ENCODE measurements around the gene RETREG1. TPM values are rescaled to one million over a fixed set of nuclear protein-coding genes. Genes with fewer than 3 reads are reported as not detected.

The RETREG1 gene
- total and polyA plus RNA-seq, 2 donors (not counting 3 experiments of a cell fraction or from before 2014, with no cell fraction given): 0.46 TPM; not detected in 1

DNA sequence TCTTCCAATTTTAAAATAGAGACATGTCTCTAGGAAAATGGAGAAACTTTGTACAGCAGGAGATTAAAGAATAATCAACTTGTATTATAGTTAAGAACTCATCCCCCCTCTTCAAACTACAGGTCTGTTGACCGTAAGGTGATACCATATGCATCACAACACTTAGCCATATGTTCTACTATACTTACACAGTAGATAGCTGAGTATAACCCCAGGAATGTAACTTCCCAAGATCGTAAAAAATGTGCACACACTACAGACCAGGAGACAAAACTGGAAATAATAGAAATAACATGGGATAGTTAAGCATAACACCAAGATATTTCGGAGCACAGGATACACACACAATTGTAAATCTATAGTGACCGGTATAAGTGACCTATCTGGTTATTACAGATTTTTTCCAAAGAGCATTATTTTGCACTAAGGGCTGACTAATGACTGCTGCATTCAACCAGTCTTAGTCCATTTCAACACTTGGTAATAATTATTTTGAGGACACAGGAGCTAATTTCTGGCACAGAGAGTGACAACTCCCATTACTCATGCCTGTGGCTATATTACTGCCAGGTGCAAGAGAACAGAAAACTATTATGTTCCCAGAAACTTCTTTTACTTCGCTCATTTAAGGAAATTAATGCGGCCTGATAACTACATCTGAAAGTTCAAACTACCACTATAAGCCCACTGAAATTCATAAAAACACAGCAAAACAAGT is 135.8 kb downstream of the RETREG1 start:
- FAIRE-seq (no peak), DNase-seq (ENCODE audit: low read depth, low spot score) (no peak)
- H3K9me3 ChIP-seq (replicated peaks; ENCODE audit: control insufficient read depth, insufficient read depth, low read length): no peaks in the 10 kb centered on the region
- ChIA-PET POLR2A (no interaction called here), CTCF (no interaction called here)
- H3K9ac ChIP-seq (replicated peaks; ENCODE audit: extremely low read depth, insufficient read depth, low read length): no peak overlapping the region
- dilution Hi-C loops (cut with MboI; ENCODE audit: extremely low pct_ligation_motif_present, low sequenced_read_pairs) (no loop called here), intact Hi-C loops (cut with micrococcal nuclease) (no loop called here)
- no peaks in the 10 kb centered on the region for H4K20me1 ChIP-seq (replicated peaks; ENCODE audit: control insufficient read depth, extremely low read depth, insufficient read depth, low read length)
- no peaks in the 10 kb centered on the region for H3K9me1 ChIP-seq (replicated peaks; ENCODE audit: control insufficient read depth, extremely low read depth, insufficient read depth, low read length)
- H3K4me2 ChIP-seq (ENCODE audit: insufficient read depth, low read length): no peak overlapping the region
- TF ChIP-seq POLR2A (IDR thresholded peaks at IDR 0.05; ENCODE audit: low read depth, low read length) (no peak), FOS (IDR thresholded peaks at IDR 0.05; ENCODE audit: borderline replicate concordance, insufficient read depth, low read length) (no peak), MYC (IDR thresholded peaks at IDR 0.05; ENCODE audit: low read depth, low read length) (no peak), POLR2AphosphoS5 (IDR thresholded peaks at IDR 0.05; ENCODE audit: insufficient read depth, low read depth, low read length) (no peak), GATA2 (IDR thresholded peaks at IDR 0.05; ENCODE audit: insufficient read depth, insufficient read length, low read depth, low read length) (no peak), EZH2 (IDR thresholded peaks at IDR 0.05; ENCODE audit: borderline replicate concordance, low read depth, low read length, severe bottlenecking) (no peak), JUN (IDR thresholded peaks at IDR 0.05; ENCODE audit: borderline replicate concordance, insufficient read depth, insufficient read length, low read depth) (no peak)
- TF ChIP-seq, protein P1, sequence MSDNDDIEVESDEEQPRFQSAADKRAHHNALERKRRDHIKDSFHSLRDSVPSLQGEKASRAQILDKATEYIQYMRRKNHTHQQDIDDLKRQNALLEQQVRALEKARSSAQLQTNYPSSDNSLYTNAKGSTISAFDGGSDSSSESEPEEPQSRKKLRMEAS (IDR thresholded peaks at IDR 0.05; ENCODE audit: insufficient read depth, insufficient read length): no peak
- TF ChIP-seq, protein P2, sequence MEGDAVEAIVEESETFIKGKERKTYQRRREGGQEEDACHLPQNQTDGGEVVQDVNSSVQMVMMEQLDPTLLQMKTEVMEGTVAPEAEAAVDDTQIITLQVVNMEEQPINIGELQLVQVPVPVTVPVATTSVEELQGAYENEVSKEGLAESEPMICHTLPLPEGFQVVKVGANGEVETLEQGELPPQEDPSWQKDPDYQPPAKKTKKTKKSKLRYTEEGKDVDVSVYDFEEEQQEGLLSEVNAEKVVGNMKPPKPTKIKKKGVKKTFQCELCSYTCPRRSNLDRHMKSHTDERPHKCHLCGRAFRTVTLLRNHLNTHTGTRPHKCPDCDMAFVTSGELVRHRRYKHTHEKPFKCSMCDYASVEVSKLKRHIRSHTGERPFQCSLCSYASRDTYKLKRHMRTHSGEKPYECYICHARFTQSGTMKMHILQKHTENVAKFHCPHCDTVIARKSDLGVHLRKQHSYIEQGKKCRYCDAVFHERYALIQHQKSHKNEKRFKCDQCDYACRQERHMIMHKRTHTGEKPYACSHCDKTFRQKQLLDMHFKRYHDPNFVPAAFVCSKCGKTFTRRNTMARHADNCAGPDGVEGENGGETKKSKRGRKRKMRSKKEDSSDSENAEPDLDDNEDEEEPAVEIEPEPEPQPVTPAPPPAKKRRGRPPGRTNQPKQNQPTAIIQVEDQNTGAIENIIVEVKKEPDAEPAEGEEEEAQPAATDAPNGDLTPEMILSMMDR (IDR thresholded peaks at IDR 0.05; ENCODE audit: extremely low read depth in 1 of 2, insufficient read depth in 1 of 2, low read depth in 1 of 2, low read length in 2 of 2): no peak
- H3K27ac ChIP-seq (ENCODE audit: insufficient read depth, low read depth, low read length): no peak overlapping the region
- no TSS peak for BruUV-seq (replicated peaks)
- H3K27me3 ChIP-seq (ENCODE audit: control insufficient read depth in 2 of 2, insufficient read depth in 2 of 2, low read length in 2 of 2): peaks cover 5 to 11% of the 10 kb centered on the region in 2 experiments
- no peaks in the 10 kb centered on the region for H3K36me3 ChIP-seq (ENCODE audit: control insufficient read depth in 2 of 2, extremely low read depth in 1 of 2, insufficient read depth in 2 of 2, low read length in 2 of 2)
- H3K4me3 ChIP-seq (replicated peaks in 1 of 3; ENCODE audit: insufficient read depth in 1 of 3, low read depth in 1 of 3, low read length in 3 of 3): no peak overlapping the region
- no peaks in the 10 kb centered on the region for H3K79me2 ChIP-seq (ENCODE audit: control insufficient read depth, insufficient read depth, low read length)
- H3K4me1 ChIP-seq (ENCODE audit: control insufficient read depth, extremely low read depth, insufficient read depth, low read length): no peaks in the 10 kb centered on the region
- no peak overlapping the region for H2AFZ ChIP-seq (ENCODE audit: low read depth, low read length)
